Left ventricle myocardium inferior (tissue), 1 donor: ENCODE measurements around the gene GPR149. TPM values are rescaled to one million over a fixed set of nuclear protein-coding genes. Genes with fewer than 3 reads are reported as not detected.
"Not testable (repeated sequence)": the region's sequence is repeated elsewhere in the genome, so short reads cannot be mapped to it uniquely, and the experiment has no call there.

Experiments
- DNase-seq: peaks from one replicate; pipeline ENCODE4 v3.0.0-alpha.2; 2020
- H3K27ac ChIP-seq: fragments of 200-600 bp; replicated peaks from 2 replicates; pipeline ENCODE4 v1.8.0; 2021
- H3K27me3 ChIP-seq: fragments of 200-600 bp; 2 replicates; pipeline ENCODE4 v1.8.0; 2021; ENCODE audit warnings: low read depth
- H3K36me3 ChIP-seq: fragments of 200-600 bp; 2 replicates; pipeline ENCODE4 v1.8.0; 2021
- H3K4me1 ChIP-seq: fragments of 200-600 bp; 2 replicates; pipeline ENCODE4 v1.8.0; 2021
- H3K4me3 ChIP-seq: fragments of 200-600 bp; 2 replicates; pipeline ENCODE4 v1.8.0; 2021; ENCODE audit warnings: mild to moderate bottlenecking, moderate library complexity
- H3K9me3 ChIP-seq: fragments of 200-600 bp; replicated peaks from 2 replicates; pipeline ENCODE4 v1.8.0; 2021
- CTCF ChIP-seq: fragments of 200-600 bp; IDR thresholded peaks from 2 replicates; pipeline ENCODE4 v1.8.0; 2021; ENCODE audit warnings: antibody characterized with exemption, mild to moderate bottlenecking, borderline replicate concordance
- intact Hi-C: fragments of 100-400 bp; cut with micrococcal nuclease; formaldehyde crosslinking; loops from one replicate; pipeline ENCODE4 v1.11.0; 2022
- long read RNA-seq: library from polyadenylated mRNA; unstranded; transcript quantifications from one replicate; pipeline ENCODE4 v2.0.0, GENCODE V29; 2021
- total RNA-seq: library from RNA; stranded (reverse); fragmentation: NEBNext Ultra II Directional; extraction: Animal tissue kit (Norgen Biotek cat#: 25700); gene quantifications from one replicate; pipeline ENCODE4 v1.2.1, GENCODE V29; 2021
- donor health status: DM: no; HTN: yes; CAD: no; lungs with severe emphysema.

Gene GPR149, protein sequence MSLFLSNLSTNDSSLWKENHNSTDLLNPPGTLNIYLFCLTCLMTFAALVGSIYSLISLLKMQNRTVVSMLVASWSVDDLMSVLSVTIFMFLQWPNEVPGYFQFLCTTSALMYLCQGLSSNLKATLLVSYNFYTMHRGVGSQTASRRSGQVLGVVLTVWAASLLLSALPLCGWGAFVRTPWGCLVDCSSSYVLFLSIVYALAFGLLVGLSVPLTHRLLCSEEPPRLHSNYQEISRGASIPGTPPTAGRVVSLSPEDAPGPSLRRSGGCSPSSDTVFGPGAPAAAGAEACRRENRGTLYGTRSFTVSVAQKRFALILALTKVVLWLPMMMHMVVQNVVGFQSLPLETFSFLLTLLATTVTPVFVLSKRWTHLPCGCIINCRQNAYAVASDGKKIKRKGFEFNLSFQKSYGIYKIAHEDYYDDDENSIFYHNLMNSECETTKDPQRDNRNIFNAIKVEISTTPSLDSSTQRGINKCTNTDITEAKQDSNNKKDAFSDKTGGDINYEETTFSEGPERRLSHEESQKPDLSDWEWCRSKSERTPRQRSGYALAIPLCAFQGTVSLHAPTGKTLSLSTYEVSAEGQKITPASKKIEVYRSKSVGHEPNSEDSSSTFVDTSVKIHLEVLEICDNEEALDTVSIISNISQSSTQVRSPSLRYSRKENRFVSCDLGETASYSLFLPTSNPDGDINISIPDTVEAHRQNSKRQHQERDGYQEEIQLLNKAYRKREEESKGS
- total RNA-seq: not detected
- long read RNA-seq: 0 reads

- DNase-seq: no peak
- H3K36me3 ChIP-seq: no peaks in the 10 kb centered on the region
- peaks cover 47% of the 10 kb centered on the region for H3K27me3 ChIP-seq
- H3K4me3 ChIP-seq: peak within 1 kb of the TSS; percentile 33
- H3K27ac ChIP-seq: no peak within 1 kb of the TSS
- peaks cover 6% of the 10 kb centered on the region for H3K4me1 ChIP-seq
- peaks cover 3% of the 10 kb centered on the region for H3K9me3 ChIP-seq
- intact Hi-C loops: no loop called here
- TF ChIP-seq CTCF: no peak
These were observed at the start of gene GPR149 for GRCh38 chr3:154430014-154430413. GPR149 (minus strand) TSS chr3:154430190; CDS start chr3:154429615, 575 bp downstream.

DNA sequence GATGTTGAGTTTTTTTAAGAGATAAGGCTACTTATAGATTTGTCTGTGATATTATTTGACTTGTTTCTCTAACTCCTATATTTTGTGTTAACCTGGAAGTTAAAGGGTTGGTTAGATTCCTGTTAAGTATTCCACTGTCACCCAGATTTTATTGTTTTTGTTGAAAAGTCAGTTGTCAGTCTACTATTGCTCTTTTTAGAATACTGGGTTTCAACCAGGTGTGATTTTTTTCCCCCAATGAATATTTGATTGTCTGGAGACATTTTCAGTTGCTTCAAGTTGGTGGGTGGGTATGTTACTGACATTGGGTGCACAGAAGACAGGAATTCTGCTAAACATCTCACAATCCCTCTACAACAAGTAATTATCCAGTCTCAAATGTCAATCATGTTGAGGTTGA is 43.8 kb upstream of the GPR149 start:
- intact Hi-C loops: no loop called here
- peaks cover 17% of the 10 kb centered on the region for H3K9me3 ChIP-seq
- H3K36me3 ChIP-seq: no peaks in the 10 kb centered on the region
- no peak overlapping the region for H3K27ac ChIP-seq
- no peak for TF ChIP-seq CTCF
- H3K4me1 ChIP-seq: no peaks in the 10 kb centered on the region
- no peaks in the 10 kb centered on the region for H3K27me3 ChIP-seq
- DNase-seq: no peak
- no peak overlapping the region for H3K4me3 ChIP-seq

DNA sequence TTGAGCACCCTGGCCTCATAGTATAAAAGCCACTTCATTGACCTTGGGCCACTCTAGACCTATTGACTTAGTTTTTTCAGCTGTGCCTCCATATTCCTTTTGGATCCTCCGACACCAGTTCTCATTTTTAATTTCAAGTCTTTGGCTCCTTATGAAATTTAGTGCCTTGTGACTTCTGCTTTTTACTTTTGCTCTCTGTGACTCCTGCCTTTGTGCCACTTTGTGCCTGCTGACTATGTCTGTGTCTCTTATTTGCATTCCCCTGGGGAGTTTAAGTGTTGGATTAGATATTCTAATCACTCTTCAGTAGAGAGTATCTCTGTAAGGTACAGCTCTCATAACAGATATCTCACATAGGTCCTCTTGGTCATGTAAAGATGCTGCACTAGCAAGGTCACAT is 39.6 kb upstream of the GPR149 start:
- DNase-seq: no peak
- no peaks in the 10 kb centered on the region for H3K4me1 ChIP-seq
- no peak overlapping the region for H3K27ac ChIP-seq
- intact Hi-C loops: no loop called here
- TF ChIP-seq CTCF: no peak
- no peaks in the 10 kb centered on the region for H3K36me3 ChIP-seq
- no peak overlapping the region for H3K4me3 ChIP-seq
- H3K9me3 ChIP-seq: peaks cover 15% of the 10 kb centered on the region
- H3K27me3 ChIP-seq: no peaks in the 10 kb centered on the region

DNA sequence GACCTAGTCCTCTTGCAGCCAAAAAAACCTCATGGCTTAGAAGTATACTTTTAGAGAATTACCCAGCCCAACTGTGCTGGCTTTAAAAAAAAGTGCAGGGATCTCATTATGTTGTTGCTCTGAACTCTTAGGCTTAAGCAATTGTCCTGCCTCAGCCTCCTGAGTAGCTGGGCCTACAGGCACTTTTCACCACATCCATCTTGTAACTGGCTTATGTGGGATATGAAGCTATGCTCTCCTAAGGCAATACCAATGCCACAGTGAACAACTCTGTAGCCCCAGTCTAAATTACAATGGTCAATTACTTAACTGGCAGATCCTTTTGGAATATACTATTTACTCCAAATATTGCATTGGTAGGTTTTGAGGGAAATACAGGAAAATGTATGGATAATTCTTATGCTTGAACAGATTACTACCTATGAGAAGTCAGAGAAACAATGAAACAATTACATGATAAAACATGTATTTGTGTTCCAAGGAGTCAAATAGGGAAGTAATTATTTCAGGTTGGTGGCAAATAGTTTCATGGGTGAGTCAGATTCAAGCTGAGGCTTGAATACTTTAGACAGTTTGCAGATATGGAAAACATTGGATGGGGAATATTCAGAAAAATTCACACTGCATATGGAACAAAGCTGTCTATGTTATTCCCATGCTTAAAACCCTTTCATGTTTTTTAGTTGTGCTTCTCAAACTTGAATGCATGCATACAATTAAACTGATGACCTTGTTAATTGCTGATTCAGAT is 34.6 kb upstream of the GPR149 start:
- H3K4me3 ChIP-seq: no peak overlapping the region
- intact Hi-C loops: no loop called here
- H3K4me1 ChIP-seq: no peaks in the 10 kb centered on the region
- H3K27ac ChIP-seq: no peak overlapping the region
- no peak for TF ChIP-seq CTCF
- no peaks in the 10 kb centered on the region for H3K36me3 ChIP-seq
- no peaks in the 10 kb centered on the region for H3K9me3 ChIP-seq
- no peaks in the 10 kb centered on the region for H3K27me3 ChIP-seq
- no peak for DNase-seq

DNA sequence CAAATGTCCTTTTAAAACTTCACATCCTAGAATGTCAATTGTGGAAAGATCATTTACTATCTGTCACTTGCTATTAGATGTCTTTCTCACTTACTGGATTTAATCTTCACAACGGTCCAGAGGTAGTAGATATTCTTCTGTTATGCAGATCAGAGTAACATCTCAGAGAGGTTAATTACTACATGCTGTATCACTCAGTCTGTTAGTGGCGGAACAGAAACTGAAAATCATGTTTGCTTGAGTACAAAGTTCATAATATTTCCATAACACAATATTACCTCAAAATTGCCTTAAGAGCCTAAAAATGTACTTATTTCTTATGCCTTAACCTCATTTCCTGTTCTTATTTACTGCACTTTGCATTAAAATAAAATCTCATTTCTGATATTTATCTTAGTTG is 28.6 kb upstream of the GPR149 start:
- H3K4me3 ChIP-seq: no peak overlapping the region
- no peaks in the 10 kb centered on the region for H3K4me1 ChIP-seq
- intact Hi-C loops: no loop called here
- DNase-seq: no peak
- H3K27me3 ChIP-seq: no peaks in the 10 kb centered on the region
- no peak for TF ChIP-seq CTCF
- no peaks in the 10 kb centered on the region for H3K36me3 ChIP-seq
- no peaks in the 10 kb centered on the region for H3K9me3 ChIP-seq
- no peak overlapping the region for H3K27ac ChIP-seq

DNA sequence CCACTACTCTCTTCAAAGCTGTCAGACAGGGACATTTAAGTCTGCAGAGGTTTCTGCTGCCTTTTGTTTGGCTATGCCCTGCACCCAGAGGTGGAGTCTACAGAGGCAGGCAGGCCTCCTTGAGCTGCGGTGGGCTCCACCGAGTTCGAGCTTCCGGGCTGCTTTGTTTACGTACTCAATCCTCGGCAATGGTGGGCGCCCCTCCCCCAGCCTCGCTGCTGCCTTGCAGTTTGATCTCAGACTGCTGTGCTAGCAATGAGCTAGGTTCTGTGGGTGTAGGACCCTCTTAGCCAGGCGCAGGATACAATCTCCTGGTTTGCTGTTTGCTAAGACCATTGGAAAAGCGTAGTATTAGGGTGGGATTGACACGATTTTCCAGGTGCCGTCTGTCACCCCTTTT is 9.1 kb upstream of the GPR149 start:
- H3K4me3 ChIP-seq, intact Hi-C loops, H3K4me1 ChIP-seq, H3K9me3 ChIP-seq, H3K36me3 ChIP-seq, DNase-seq, H3K27ac ChIP-seq, H3K27me3 ChIP-seq: not testable (repeated sequence)
